B cell (primary cell): ENCODE results near the gene FAM78B. TPM values are rescaled to one million over a fixed set of nuclear protein-coding genes. Genes with fewer than 3 reads are reported as not detected.

Source experiments
- ATAC-seq: fragments of 200-7000 bp; cut with Tn5 transposase; one replicate; pipeline ENCODE4 v1.10.0; 2021; ENCODE audit warnings: low read depth, mild to moderate bottlenecking, moderate number of reproducible peaks, moderate library complexity
- CTCF ChIA-PET: fragments of 350-600 bp; sonication (Branson Sonifier 250); formaldehyde crosslinking; loops from one replicate; lab custom pipeline; 2021; ENCODE audit warnings: antibody characterized with exemption, inconsistent platforms; lab: Charles Lee
- POLR2A ChIA-PET: fragments of 350-600 bp; sonication (Branson Sonifier 250); formaldehyde crosslinking; loops from one replicate; lab custom pipeline; 2021; ENCODE audit warnings: antibody characterized with exemption; lab: Charles Lee
- DNase-seq: peaks from one replicate; pipeline ENCODE4 v3.0.0; 2013
- H2AFZ ChIP-seq: 2 replicates; pipeline ENCODE4 v1.6.1; 2012; ENCODE audit warnings: mild to moderate bottlenecking, low read depth, low read length; ENCODE audit not compliant: insufficient read depth, poor library complexity, severe bottlenecking
- H3K27ac ChIP-seq, 2 donors: 1 replicate in 1 of 2; 2 replicates in 1 of 2; pipeline ENCODE4 v1.5.1; 2012 to 2013; ENCODE audit warnings: low read length in 2 of 2, mild to moderate bottlenecking in 2 of 2, moderate library complexity in 1 of 2
- H3K27me3 ChIP-seq, 4 experiments: fragments of 200-600 bp in 1 of 4; sonication (generic) in 1 of 4; replicated peaks in 1 of 4; 1 replicate in 2 of 4; 2 replicates in 2 of 4; pipeline versions ENCODE4 v1.6.1 to v1.7.0; 2013 to 2016; ENCODE audit warnings: low read length in 3 of 4, mild to moderate bottlenecking in 2 of 4, mixed read lengths in 1 of 4, moderate library complexity in 1 of 4; ENCODE audit not compliant: insufficient read depth in 4 of 4, control insufficient read depth in 3 of 4; ENCODE audit errors: control extremely low read depth in 1 of 4
- H3K36me3 ChIP-seq, 2 experiments: replicated peaks in 1 of 2; 1 replicate in 1 of 2; 2 replicates in 1 of 2; pipeline versions ENCODE4 v1.6.1 to v1.7.1; 2013; ENCODE audit warnings: low read length in 1 of 2; ENCODE audit not compliant: insufficient read depth in 2 of 2, control insufficient read depth in 1 of 2; ENCODE audit errors: control extremely low read depth in 1 of 2, extremely low read depth in 1 of 2
- H3K4me1 ChIP-seq, 2 donors: fragments of 200-600 bp in 1 of 2; sonication (generic) in 1 of 2; 1 replicate in 1 of 2; 2 replicates in 1 of 2; pipeline versions ENCODE4 v1.5.1 to v1.6.1; 2013 to 2017; ENCODE audit warnings: low read length in 2 of 2; ENCODE audit not compliant: control insufficient read depth in 2 of 2, insufficient read depth in 2 of 2
- H3K4me2 ChIP-seq: replicated peaks from 2 replicates; pipeline ENCODE3; 2012; ENCODE audit warnings: mild to moderate bottlenecking, low read depth, low read length; ENCODE audit not compliant: poor library complexity, severe bottlenecking
- H3K4me3 ChIP-seq, 5 experiments: fragments of 200-600 bp in 1 of 5; sonication (generic) in 1 of 5; 1 replicate in 3 of 5; 2 replicates in 2 of 5; pipeline versions ENCODE4 v1.5.1 to v1.7.0; 2011 to 2016; ENCODE audit warnings: low read length in 4 of 5, mild to moderate bottlenecking in 4 of 5, low read depth in 2 of 5, control low read depth in 1 of 5, moderate library complexity in 1 of 5; ENCODE audit not compliant: insufficient read depth in 1 of 5; ENCODE audit errors: control extremely low read depth in 1 of 5, extremely low read depth in 1 of 5
- H3K79me2 ChIP-seq: fragments of 200-600 bp; sonication (generic); one replicate; pipeline ENCODE4 v1.6.0; 2016; ENCODE audit warnings: low read length; ENCODE audit not compliant: control insufficient read depth, insufficient read depth
- H3K9ac ChIP-seq: fragments of 200-600 bp; sonication (generic); 2 replicates; pipeline ENCODE4 v1.6.1; 2017; ENCODE audit warnings: mild to moderate bottlenecking, low read length, moderate library complexity
- H3K9me3 ChIP-seq, 3 donors: one replicate each; pipeline versions ENCODE4 v1.6.1 to v1.7.1; 2013; ENCODE audit warnings: low read length in 2 of 3; ENCODE audit not compliant: control insufficient read depth in 2 of 3, insufficient read depth in 1 of 3; ENCODE audit errors: control extremely low read depth in 1 of 3
- H4K20me1 ChIP-seq: 2 replicates; pipeline ENCODE4 v1.6.0; 2012; ENCODE audit warnings: mild to moderate bottlenecking, low read length; ENCODE audit not compliant: insufficient read depth, control insufficient read depth, poor library complexity, severe bottlenecking
- H3K27ac Mint-ChIP-seq: one replicate; pipeline ENCODE4 v1.8.0; 2021; ENCODE audit warnings: mixed read lengths
- H3K27me3 Mint-ChIP-seq: one replicate; pipeline ENCODE4 v1.8.0; 2021; ENCODE audit warnings: mixed read lengths
- H3K4me1 Mint-ChIP-seq: one replicate; pipeline ENCODE4 v1.8.0; 2021; ENCODE audit warnings: mixed read lengths
- H3K4me3 Mint-ChIP-seq: one replicate; pipeline ENCODE4 v1.8.0; 2021; ENCODE audit warnings: mixed read lengths
- H3K9me3 Mint-ChIP-seq: one replicate; pipeline ENCODE4 v1.8.0; 2022; ENCODE audit warnings: mixed read lengths; ENCODE audit not compliant: insufficient read depth
- EZH2 ChIP-seq: IDR thresholded peaks from 2 replicates; pipeline ENCODE4 v1.6.1; 2012; ENCODE audit warnings: borderline replicate concordance, low read depth, mild to moderate bottlenecking, moderate library complexity, low read length; ENCODE audit not compliant: insufficient read depth, poor library complexity, severe bottlenecking
- WGBS: methylation state at CpG from one replicate; pipeline ENCODE4 v1.1.5; 2013; ENCODE audit warnings: missing lambda C conversion rate; ENCODE audit not compliant: insufficient coverage; 5-methylcytosine and 5-hydroxymethylcytosine counted together
- intact Hi-C: fragments of 100-400 bp; cut with micrococcal nuclease; formaldehyde crosslinking; loops from one replicate; pipeline ENCODE4 v1.10.0; 2022
- polyA plus RNA-seq: library from polyadenylated mRNA; depleted of rRNA; stranded (reverse); fragments of >200 nt; gene quantifications from 2 replicates; pipeline ENCODE4 v1.2.3, GENCODE V29; 2012
- total RNA-seq, 2 donors: library from RNA; stranded (reverse); fragments of 120-200 nt in 1 of 2; gene quantifications; 1 replicate in 1 of 2; 2 replicates in 1 of 2; pipeline versions ENCODE4 v1.2.3 to v1.2.4, GENCODE V29; 2013 to 2022
- TF ChIP-seq, protein P1 (sequence below): fragments of 200-600 bp; IDR thresholded peaks from one replicate; pipeline ENCODE4 v1.8.0; 2022; ENCODE audit warnings: antibody characterized with exemption, mild to moderate bottlenecking

Gene FAM78B
- total and polyA plus RNA-seq, 2 donors (not counting 1 experiment from before 2014, with no cell fraction given), result 0.22 to 0.81 TPM

DNA sequence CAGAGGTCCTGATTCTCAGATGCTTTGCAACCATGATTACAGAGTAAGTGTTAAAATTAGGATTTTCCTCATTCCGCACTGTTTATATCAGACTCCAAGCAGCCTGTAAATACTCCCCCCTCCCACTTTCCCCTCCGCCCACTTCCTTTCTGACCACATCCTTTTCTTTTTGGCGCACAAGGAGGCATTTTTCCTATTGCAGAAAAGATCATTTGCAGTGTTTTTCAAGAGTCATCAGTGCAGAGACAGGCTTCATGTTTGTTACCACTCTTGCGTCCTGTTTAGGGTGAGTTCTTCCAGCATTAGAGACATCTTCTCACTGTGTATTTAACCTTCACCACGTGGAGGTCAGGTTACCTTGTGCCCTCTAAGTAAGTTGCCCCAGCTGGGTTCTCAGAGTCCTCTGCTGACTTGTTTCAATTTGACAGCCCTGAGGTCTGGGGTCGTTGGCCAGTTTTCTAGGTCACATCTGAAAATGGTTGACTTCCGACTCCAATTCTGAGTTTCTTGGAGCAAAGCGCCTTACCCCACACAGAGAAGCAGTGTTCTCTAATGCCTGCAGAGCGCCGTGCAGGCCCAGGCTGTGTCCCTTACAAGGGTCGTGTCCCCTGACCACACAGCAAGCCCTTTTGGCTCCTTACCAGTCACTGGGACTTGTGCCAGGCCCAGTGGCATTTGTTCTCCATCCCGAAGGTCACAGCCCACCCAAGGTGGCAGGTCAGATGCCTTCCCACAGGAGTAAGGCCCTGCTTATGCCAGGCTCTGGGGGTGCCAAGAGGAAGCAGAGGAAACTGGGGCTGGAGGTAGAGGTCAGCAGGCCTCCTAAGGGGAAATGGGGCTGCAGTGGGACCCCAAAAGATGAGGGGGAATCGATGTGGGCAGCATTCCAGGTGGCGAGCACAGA, 85.6 kb downstream of the FAM78B start:
- Histone ChIP-seq H3K9me3 (peaks cover 0 to 11% (median 0%) of the 10 kb centered on the region in 3 donors), H3K36me3 (no peaks in the 10 kb centered on the region), H2AFZ (no peak overlapping the region), H3K79me2 (no peaks in the 10 kb centered on the region), H3K27ac (no peak overlapping the region), H3K4me2 (no peak overlapping the region), H3K4me3 (no peak overlapping the region), H3K9ac (no peak overlapping the region), H3K27me3 (no peaks in the 10 kb centered on the region), H3K4me1 (no peaks in the 10 kb centered on the region), H4K20me1 (no peaks in the 10 kb centered on the region)
- DNase-seq (no peak), ATAC-seq (no peak)
- CTCF ChIA-PET, result no interaction called here
- TF ChIP-seq EZH2, result no peak
- TF ChIP-seq, protein P1, sequence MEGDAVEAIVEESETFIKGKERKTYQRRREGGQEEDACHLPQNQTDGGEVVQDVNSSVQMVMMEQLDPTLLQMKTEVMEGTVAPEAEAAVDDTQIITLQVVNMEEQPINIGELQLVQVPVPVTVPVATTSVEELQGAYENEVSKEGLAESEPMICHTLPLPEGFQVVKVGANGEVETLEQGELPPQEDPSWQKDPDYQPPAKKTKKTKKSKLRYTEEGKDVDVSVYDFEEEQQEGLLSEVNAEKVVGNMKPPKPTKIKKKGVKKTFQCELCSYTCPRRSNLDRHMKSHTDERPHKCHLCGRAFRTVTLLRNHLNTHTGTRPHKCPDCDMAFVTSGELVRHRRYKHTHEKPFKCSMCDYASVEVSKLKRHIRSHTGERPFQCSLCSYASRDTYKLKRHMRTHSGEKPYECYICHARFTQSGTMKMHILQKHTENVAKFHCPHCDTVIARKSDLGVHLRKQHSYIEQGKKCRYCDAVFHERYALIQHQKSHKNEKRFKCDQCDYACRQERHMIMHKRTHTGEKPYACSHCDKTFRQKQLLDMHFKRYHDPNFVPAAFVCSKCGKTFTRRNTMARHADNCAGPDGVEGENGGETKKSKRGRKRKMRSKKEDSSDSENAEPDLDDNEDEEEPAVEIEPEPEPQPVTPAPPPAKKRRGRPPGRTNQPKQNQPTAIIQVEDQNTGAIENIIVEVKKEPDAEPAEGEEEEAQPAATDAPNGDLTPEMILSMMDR, result no peak
- peaks cover 9% of the 10 kb centered on the region for H3K27me3 Mint-ChIP-seq
- intact Hi-C loops, result no loop called here
- WGBS, result 62% methylated on average over 14 of the region's 14 CpGs
- H3K27ac Mint-ChIP-seq, result no peak overlapping the region
- no peaks in the 10 kb centered on the region for H3K4me1 Mint-ChIP-seq
- H3K4me3 Mint-ChIP-seq, result no peak overlapping the region
- POLR2A ChIA-PET, result no interaction called here
- no peaks in the 10 kb centered on the region for H3K9me3 Mint-ChIP-seq

DNA sequence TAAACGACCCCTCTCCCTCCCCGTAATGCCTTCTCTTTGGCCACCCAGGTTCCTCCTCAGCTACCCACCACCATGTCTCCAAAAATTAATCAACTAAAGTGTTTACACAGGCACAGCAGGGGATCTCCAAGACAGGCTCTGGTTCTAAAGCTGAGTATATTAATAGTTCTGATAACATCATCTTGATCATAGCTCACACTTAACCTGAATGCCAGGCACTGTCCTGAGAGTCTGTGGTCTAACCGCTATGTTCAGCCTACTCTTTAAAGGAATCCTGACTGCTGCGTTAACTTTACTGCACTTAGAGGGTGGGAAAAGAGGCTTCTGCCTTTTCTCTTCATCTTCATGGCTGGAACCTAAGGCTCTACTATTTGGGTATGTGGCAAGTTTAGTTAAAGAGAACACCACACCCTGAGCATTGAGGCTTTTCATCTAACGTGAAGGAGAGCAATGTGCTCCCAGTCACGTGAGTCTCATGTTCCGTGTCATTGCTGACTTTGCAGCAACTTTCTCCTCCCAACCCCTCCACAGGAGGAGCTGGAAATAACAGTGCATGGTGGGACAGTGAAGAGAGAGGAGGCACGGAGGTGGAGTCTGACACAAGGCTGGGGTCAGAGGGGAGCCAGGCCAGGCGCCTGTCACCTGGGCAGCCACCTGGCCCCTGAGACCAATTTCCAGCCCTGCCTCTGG, 86.4 kb downstream of the FAM78B start:
- no peak for TF ChIP-seq EZH2
- TF ChIP-seq, protein P1, result no peak
- H3K4me2 ChIP-seq, result no peak overlapping the region
- Mint-ChIP-seq H3K4me3 (no peak overlapping the region), H3K9me3 (no peaks in the 10 kb centered on the region), H3K27ac (no peak overlapping the region), H3K4me1 (no peaks in the 10 kb centered on the region), H3K27me3 (peaks cover 9% of the 10 kb centered on the region)
- peaks cover 0 to 11% (median 0%) of the 10 kb centered on the region in 3 donors for H3K9me3 ChIP-seq
- ChIA-PET CTCF (no interaction called here), POLR2A (no interaction called here)
- intact Hi-C loops, result no loop called here
- H3K79me2 ChIP-seq, result no peaks in the 10 kb centered on the region
- WGBS, result 44% methylated on average over 4 of the region's 9 CpGs
- H3K27me3 ChIP-seq, result no peaks in the 10 kb centered on the region
- DNase-seq, result no peak
- H4K20me1 ChIP-seq, result no peaks in the 10 kb centered on the region
- ATAC-seq, result no peak
- H2AFZ ChIP-seq, result no peak overlapping the region
- no peak overlapping the region for H3K27ac ChIP-seq
- no peak overlapping the region for H3K9ac ChIP-seq
- H3K4me3 ChIP-seq, result no peak overlapping the region
- H3K4me1 ChIP-seq, result no peaks in the 10 kb centered on the region
- H3K36me3 ChIP-seq, result no peaks in the 10 kb centered on the region
